Motor neuron (in vitro differentiated cells): Measurements from ENCODE around the gene OR4S2. TPM values are rescaled to one million over a fixed set of nuclear protein-coding genes. Genes with fewer than 3 reads are reported as not detected.

Experiments used
- ATAC-seq, 8 experiments: fragments of 200-7000 bp; cut with Tn5 transposase; replicated peaks in 6 of 8; 2 replicates each; pipeline ENCODE4 v1.8.0; 2021; ENCODE audit warnings: mild to moderate bottlenecking in 8 of 8, moderate library complexity in 8 of 8
- H3K27ac ChIP-seq, 2 donors: fragments of 250-450 bp; sonication (Bioruptor Pico); 2 replicates each; pipeline ENCODE4 v1.9.0; 2021; ENCODE audit warnings: antibody characterized with exemption in 2 of 2, mild to moderate bottlenecking in 2 of 2, moderate library complexity in 1 of 2
- H3K4me1 ChIP-seq, 2 donors: fragments of 250-450 bp; sonication (Bioruptor Pico); replicated peaks in 1 of 2; 2 replicates each; pipeline ENCODE4 v1.6.1; 2021; ENCODE audit warnings: antibody characterized with exemption in 2 of 2, mild to moderate bottlenecking in 2 of 2, moderate library complexity in 1 of 2
- H3K4me3 ChIP-seq, 5 donors: fragments of 250-450 bp; sonication (Bioruptor Pico); 2 replicates each; pipeline ENCODE4 v1.9.0; 2021; ENCODE audit warnings: antibody characterized with exemption in 5 of 5, mild to moderate bottlenecking in 5 of 5, moderate library complexity in 4 of 5
- WGBS, 10 experiments: fragments of 450-650 bp; shearing (Covaris generic); methylation state at CpG; one replicate each; pipeline ENCODE4 v1.0.0; 2022; 5-methylcytosine and 5-hydroxymethylcytosine counted together
- in situ Hi-C, 9 experiments: fragments of 400-800 bp; cut with MboI; loops; one replicate each; pipeline ENCODE4 v1.15.0; 2021; ENCODE audit warnings: low sequenced_read_pairs in 9 of 9, low pct_unique_long_range_greater_than_20kb in 2 of 9; ENCODE audit not compliant: unreplicated experiment in 9 of 9
- total RNA-seq, 8 experiments: library from RNA; unstranded; fragments of 300-600 nt; gene quantifications; 2 replicates each; pipeline versions ENCODE4 v1.2.3 to v1.2.4, GENCODE V29; 2022

Gene OR4S2, protein sequence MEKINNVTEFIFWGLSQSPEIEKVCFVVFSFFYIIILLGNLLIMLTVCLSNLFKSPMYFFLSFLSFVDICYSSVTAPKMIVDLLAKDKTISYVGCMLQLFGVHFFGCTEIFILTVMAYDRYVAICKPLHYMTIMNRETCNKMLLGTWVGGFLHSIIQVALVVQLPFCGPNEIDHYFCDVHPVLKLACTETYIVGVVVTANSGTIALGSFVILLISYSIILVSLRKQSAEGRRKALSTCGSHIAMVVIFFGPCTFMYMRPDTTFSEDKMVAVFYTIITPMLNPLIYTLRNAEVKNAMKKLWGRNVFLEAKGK
- not detected for total RNA-seq

DNA sequence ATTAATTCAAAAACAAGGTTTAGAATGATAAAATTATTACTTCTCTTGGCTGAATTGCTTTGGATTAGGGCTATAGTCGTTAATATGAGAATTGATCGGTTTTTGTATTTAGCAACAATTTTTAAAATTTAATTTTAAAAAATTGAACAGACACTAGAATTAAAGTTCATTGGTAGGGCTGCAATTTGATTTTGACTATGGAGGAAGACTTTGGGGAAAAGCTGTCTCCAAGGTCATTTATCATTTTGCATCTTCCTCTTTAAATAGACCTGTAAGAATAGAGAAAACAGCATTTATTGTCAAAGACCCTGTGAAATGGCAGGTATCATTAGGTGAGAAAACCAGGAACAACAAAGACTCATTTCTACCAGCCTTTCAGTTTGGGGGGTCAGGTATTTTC is at the start of gene OR4S2:
Gene OR4S2 (plus strand): TSS at position 301 of the 400 bp plus-strand sequence. CDS start 2,577 bp downstream, outside the sequence.
- no peaks in the 10 kb centered on the region for H3K4me1 ChIP-seq
- ATAC-seq: no peak
- H3K4me3 ChIP-seq: no peak within 1 kb of the TSS
- no peak within 1 kb of the TSS for H3K27ac ChIP-seq
- in situ Hi-C loops: no loop called here
- 7 to 77% (median 48%) methylated on average over 2 of the region's 2 CpGs; no CpG with 5 or more reads in 1 of the 10 experiments for WGBS, 10 experiments

GRCh38 chr11:55607545-55607944 is 40.6 kb upstream of the OR4S2 start, which contains the start of gene OR4C11:
Gene OR4C11, minus strand, starts transcription at chr11:55607645. Its CDS starts 3,272 bp downstream, at chr11:55604373.
- no peak within 1 kb of the TSS for H3K4me3 ChIP-seq
- WGBS, 10 experiments: 0 to 78% (median 23%) methylated on average over 1 to 2 of the region's 2 CpGs; no CpG with 5 or more reads in 3 of the 10 experiments
- in situ Hi-C loops: no loop called here
- no peaks in the 10 kb centered on the region for H3K4me1 ChIP-seq
- H3K27ac ChIP-seq: no peak within 1 kb of the TSS
- ATAC-seq: no peak

GRCh38 chr11:55624531-55624930 is 23.6 kb upstream of the OR4S2 start:
- no peak overlapping the region for H3K4me3 ChIP-seq
- no peak for ATAC-seq
- no peaks in the 10 kb centered on the region for H3K4me1 ChIP-seq
- WGBS, 10 experiments: 0 to 82% (median 67%) methylated on average over 1 of the region's 1 CpG; no CpG with 5 or more reads in 3 of the 10 experiments
- in situ Hi-C loops: no loop called here
- no peak overlapping the region for H3K27ac ChIP-seq

GRCh38 chr11:55634813-55635212 is 13.3 kb upstream of the OR4S2 start, which contains the start of gene OR4P4:
Gene OR4P4, plus strand, starts transcription at chr11:55635113.
- no peak within 1 kb of the TSS for H3K27ac ChIP-seq
- H3K4me3 ChIP-seq: no peak within 1 kb of the TSS
- H3K4me1 ChIP-seq: no peaks in the 10 kb centered on the region
- in situ Hi-C loops: no loop called here
- 0 to 31% (median 22%) methylated on average over 1 to 3 of the region's 3 CpGs; no CpG with 5 or more reads in 1 of the 10 experiments for WGBS, 10 experiments
- no peak for ATAC-seq

GRCh38 chr11:55652560-55652959 is 4.4 kb downstream of the OR4S2 start:
- WGBS, 10 experiments: 0 to 78% (median 43%) methylated on average over 1 of the region's 1 CpG; no CpG with 5 or more reads in 3 of the 10 experiments
- Histone ChIP-seq H3K4me3 (no peak overlapping the region), H3K4me1 (no peaks in the 10 kb centered on the region), H3K27ac (no peak overlapping the region)
- no peak for ATAC-seq
- in situ Hi-C loops: loop anchor here in 1 of 9 experiments (25.0 kb wide), 1 partner anchor 90 kb away; the partner anchor contains the start of genes OR4C15 and OR4C16

DNA sequence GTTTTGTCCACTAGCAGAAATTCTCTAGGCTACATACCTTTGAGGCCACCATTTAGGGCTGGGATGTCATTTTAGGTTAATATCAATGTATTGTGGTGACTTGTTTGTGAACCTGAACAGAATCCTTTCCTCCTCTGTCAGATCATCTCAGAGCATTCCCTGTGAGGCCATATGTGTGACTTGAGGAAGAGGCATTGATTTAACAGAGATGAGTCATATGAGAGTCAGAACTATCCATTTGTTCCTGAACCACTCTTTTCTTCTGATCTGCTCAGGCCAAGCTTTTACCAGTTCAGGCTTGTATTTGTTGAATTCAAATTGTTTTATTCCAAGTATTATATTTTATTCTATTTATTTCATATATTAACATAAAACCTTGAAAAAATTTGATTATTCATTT is 7.0 kb downstream of the OR4S2 start:
- no peaks in the 10 kb centered on the region for H3K4me1 ChIP-seq
- ATAC-seq: no peak
- in situ Hi-C loops: loop anchor here in 1 of 9 experiments (25.0 kb wide), 1 partner anchor 93 kb away; the partner anchor contains the start of genes OR4C15 and OR4C16
- no peak overlapping the region for H3K27ac ChIP-seq
- no peak overlapping the region for H3K4me3 ChIP-seq

DNA sequence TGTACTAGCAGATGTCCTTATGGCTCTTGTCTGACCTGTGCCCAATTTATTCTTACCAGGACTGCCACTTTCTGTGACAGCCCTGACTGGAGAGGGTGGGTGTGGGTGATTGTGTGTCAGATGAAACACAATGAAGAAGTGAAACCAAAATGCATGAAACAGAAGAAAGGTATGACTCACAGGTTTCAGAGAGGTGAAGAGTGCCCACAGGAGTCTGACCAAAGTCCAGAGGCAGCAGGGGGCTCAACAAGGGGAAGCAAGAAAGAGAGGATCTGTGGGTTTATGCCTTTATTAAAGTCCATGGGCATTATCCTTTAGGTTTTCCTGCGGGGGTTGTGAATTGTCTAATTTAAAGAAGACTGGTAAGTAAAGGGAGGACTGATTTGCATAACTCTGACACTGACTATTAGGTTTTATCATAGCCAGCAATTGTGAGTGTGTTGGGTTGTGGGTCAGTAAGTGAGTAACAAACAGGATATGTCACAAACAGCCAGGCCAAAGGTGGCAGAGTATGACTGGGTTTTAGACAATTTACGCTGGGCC is 10.0 kb downstream of the OR4S2 start:
- 0 to 75% (median 51%) methylated on average over 1 to 2 of the region's 2 CpGs; no CpG with 5 or more reads in 2 of the 10 experiments for WGBS, 10 experiments
- in situ Hi-C loops: loop anchor here in 1 of 9 experiments (25.0 kb wide), 1 partner anchor 96 kb away; the partner anchor contains the start of genes OR4C15 and OR4C16
- no peak for ATAC-seq

DNA sequence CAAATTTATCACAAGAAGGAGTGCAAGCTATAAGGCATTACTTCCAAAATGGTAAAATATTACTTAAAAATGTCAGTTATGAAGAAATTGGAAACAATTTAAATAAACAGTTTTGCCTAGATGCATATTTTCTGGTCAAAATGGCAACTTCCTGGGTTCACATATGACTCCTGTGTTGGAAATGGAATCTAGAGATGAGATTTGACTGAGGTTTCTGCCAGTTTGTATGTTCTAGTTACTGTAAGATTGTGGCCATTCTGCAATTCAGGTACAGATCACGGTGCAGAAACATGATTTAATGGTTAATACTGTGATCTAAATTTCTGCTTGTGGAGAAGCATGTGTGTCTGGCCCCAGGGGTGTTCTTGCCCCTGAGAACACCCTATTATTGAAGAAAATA is 10.5 kb downstream of the OR4S2 start:
- Histone ChIP-seq H3K4me3 (no peak overlapping the region), H3K27ac (no peak overlapping the region), H3K4me1 (no peaks in the 10 kb centered on the region)
- in situ Hi-C loops: loop anchor here in 1 of 9 experiments (25.0 kb wide), 1 partner anchor 96 kb away; the partner anchor contains the start of genes OR4C15 and OR4C16
- ATAC-seq: no peak
- 0 to 25% (median 20%) methylated on average over 1 of the region's 1 CpG; no CpG with 5 or more reads in 5 of the 10 experiments for WGBS, 10 experiments

More for the DNA sequence above, 10.0 kb downstream of the OR4S2 start:
- Histone ChIP-seq H3K4me3 (no peak overlapping the region), H3K27ac (no peak overlapping the region), H3K4me1 (no peaks in the 10 kb centered on the region)

DNA sequence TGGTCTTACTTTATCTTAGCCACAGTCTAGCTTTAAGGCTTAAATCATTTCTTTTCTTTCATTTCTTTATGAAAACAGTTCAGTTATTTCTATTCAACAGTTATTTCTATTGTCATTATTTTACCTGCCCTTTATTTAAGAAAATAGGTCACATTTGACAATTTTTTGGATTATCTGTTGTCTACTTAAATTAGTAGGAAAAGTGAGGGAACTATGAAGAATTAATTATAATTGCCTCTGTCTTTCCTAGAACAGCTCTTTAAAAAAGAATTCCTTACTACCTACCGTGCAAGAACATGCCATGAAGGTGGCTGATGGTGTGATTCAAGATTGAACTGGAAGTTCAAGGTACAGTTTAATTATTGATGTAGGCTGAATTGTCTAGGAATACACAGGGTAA is 13.8 kb downstream of the OR4S2 start, which contains the start of gene OR4C6:
Gene OR4C6 (plus strand): TSS at position 301 of the 400 bp plus-strand sequence. CDS start 2,966 bp downstream, outside the sequence.
- H3K4me1 ChIP-seq: no peaks in the 10 kb centered on the region
- 0 to 80% (median 50%) methylated on average over 1 of the region's 1 CpG; no CpG with 5 or more reads in 3 of the 10 experiments for WGBS, 10 experiments
- ATAC-seq: no peak
- H3K4me3 ChIP-seq: no peak within 1 kb of the TSS
- in situ Hi-C loops: loop anchor here in 1 of 9 experiments (25.0 kb wide), 1 partner anchor 100 kb away; the partner anchor contains the start of genes OR4C15 and OR4C16
- H3K27ac ChIP-seq: no peak within 1 kb of the TSS

DNA sequence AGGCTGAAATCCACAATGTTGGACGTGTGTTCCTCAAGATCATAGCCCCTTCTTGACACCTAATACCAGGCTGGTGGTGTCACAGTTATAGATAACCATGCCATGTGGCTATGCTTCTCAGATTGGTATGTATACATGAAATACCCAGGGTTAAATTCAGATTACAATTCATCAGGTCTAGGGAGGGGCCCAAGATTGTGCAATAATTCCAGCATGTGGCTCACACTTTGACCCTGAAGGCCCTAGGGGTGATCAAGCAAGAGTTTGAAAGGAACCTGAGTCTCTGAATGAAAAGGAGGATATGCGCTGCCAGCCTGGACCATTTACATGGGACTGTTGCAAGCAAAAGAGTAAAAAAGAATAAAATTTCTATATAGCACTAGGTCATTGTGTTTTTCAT is 21.2 kb downstream of the OR4S2 start:
- Histone ChIP-seq H3K4me3 (no peak overlapping the region), H3K4me1 (no peaks in the 10 kb centered on the region), H3K27ac (no peak overlapping the region)
- WGBS, 10 experiments: 0 to 80% (median 57%) methylated on average over 1 of the region's 2 CpGs; no CpG with 5 or more reads in 3 of the 10 experiments
- ATAC-seq: no peak
- in situ Hi-C loops: loop anchor here in 1 of 9 experiments (25.0 kb wide), 1 partner anchor 107 kb away; the partner anchor contains the start of genes OR4C15 and OR4C16

- in situ Hi-C loops: loop anchor here in 1 of 9 experiments (25.0 kb wide), 1 partner anchor 112 kb away; the partner anchor contains the start of genes OR4C15 and OR4C16
- no peak overlapping the region for H3K4me3 ChIP-seq
- ATAC-seq: no peak
- no peak overlapping the region for H3K27ac ChIP-seq
- WGBS, 10 experiments: 2 to 88% (median 31%) methylated on average over 1 to 5 of the region's 5 CpGs; no CpG with 5 or more reads in 2 of the 10 experiments
- H3K4me1 ChIP-seq: no peaks in the 10 kb centered on the region
These were observed 25.7 kb downstream of the OR4S2 start for GRCh38 chr11:55673860-55674259.

- no peak for ATAC-seq
- Histone ChIP-seq H3K4me3 (no peak overlapping the region), H3K4me1 (no peaks in the 10 kb centered on the region), H3K27ac (no peak overlapping the region)
- in situ Hi-C loops: no loop called here
- 29 to 100% (median 60%) methylated on average over 1 to 3 of the region's 3 CpGs; no CpG with 5 or more reads in 1 of the 10 experiments for WGBS, 10 experiments
These were observed 49.7 kb downstream of the OR4S2 start for GRCh38 chr11:55697817-55698216.

GRCh38 chr11:55701429-55701828 is 53.3 kb downstream of the OR4S2 start:
- ATAC-seq: no peak
- Histone ChIP-seq H3K4me1 (no peaks in the 10 kb centered on the region), H3K4me3 (no peak overlapping the region), H3K27ac (no peak overlapping the region)
- 0 to 58% (median 10%) methylated on average over 1 to 3 of the region's 4 CpGs; no CpG with 5 or more reads in 5 of the 10 experiments for WGBS, 10 experiments
- in situ Hi-C loops: no loop called here
